DMS79 (cell line): ENCODE results near the gene FSD1L.
"Not testable (repeated sequence)": the region's sequence is repeated elsewhere in the genome, so short reads cannot be mapped to it uniquely, and the experiment has no call there.

Experiments used
- DNase-seq: peaks from one replicate; lab custom pipeline; 2025; lab: John Stamatoyannopoulos, UW

Gene FSD1L

GRCh38 chr9:105485131-105485530 lies 37.3 kb downstream of the FSD1L start:
- DNase-seq: no peak

GRCh38 chr9:105496826-105497225 lies 49.0 kb downstream of the FSD1L start:
- DNase-seq: no peak

GRCh38 chr9:105497704-105498103 lies 49.9 kb downstream of the FSD1L start:
- no peak for DNase-seq

GRCh38 chr9:105500108-105500766 lies 52.4 kb downstream of the FSD1L start:
- no peak for DNase-seq

GRCh38 chr9:105501414-105501813 lies 53.6 kb downstream of the FSD1L start:
- DNase-seq: no peak

GRCh38 chr9:105502276-105502675 lies 54.4 kb downstream of the FSD1L start:
- DNase-seq: no peak

GRCh38 chr9:105503881-105504280 lies 56.0 kb downstream of the FSD1L start:
- DNase-seq: no peak

GRCh38 chr9:105507096-105507790 lies 59.4 kb downstream of the FSD1L start:
- no peak for DNase-seq

GRCh38 chr9:105508530-105508929 lies 60.7 kb downstream of the FSD1L start:
- no peak for DNase-seq

- DNase-seq: no peak
Measured at GRCh38 chr9:105510024-105510423, 62.2 kb downstream of the FSD1L start.

- no peak for DNase-seq
Measured at GRCh38 chr9:105511446-105511845, 63.6 kb downstream of the FSD1L start.

- DNase-seq: no peak
Measured at GRCh38 chr9:105515811-105516413, 68.1 kb downstream of the FSD1L start.

GRCh38 chr9:105519710-105520369 lies 72.0 kb downstream of the FSD1L start:
- peak; percentile 0 for DNase-seq

GRCh38 chr9:105520992-105521391 lies 73.2 kb downstream of the FSD1L start:
- DNase-seq: not testable (repeated sequence)

- DNase-seq: not testable (repeated sequence)
Measured at GRCh38 chr9:105522618-105523385, 75.0 kb downstream of the FSD1L start.

- DNase-seq: no peak
Measured at GRCh38 chr9:105531530-105531929, 83.7 kb downstream of the FSD1L start.

- DNase-seq: no peak
Measured at GRCh38 chr9:105535920-105536668, 88.3 kb downstream of the FSD1L start.

- no peak for DNase-seq
Measured at GRCh38 chr9:105539452-105539851, 91.6 kb downstream of the FSD1L start.

GRCh38 chr9:105541838-105542237 lies 94.0 kb downstream of the FSD1L start:
- no peak for DNase-seq

GRCh38 chr9:105554042-105554441 lies 106.2 kb downstream of the FSD1L start:
- DNase-seq: no peak
